NCI-H2227 (cell line): Measurements from ENCODE around the gene ITLN2.
"Not testable (repeated sequence)": the region's sequence is repeated elsewhere in the genome, so short reads cannot be mapped to it uniquely, and the experiment has no call there.

Source experiments
- DNase-seq: peaks from one replicate; lab custom pipeline; 2025; ENCODE audit not compliant: unreplicated experiment; lab: John Stamatoyannopoulos, UW

The ITLN2 gene

GRCh38 chr1:160954158-160955104 is at the start of gene ITLN2:
Gene ITLN2 (minus strand): TSS chr1:160954809. CDS start chr1:160954741, 68 bp downstream.
- peak; percentile 36 for DNase-seq

GRCh38 chr1:161001525-161001924 is 46.9 kb upstream of the ITLN2 start:
- DNase-seq: peak; percentile 94

GRCh38 chr1:161000736-161001480 is 46.3 kb upstream of the ITLN2 start:
- DNase-seq: no peak

GRCh38 chr1:160999376-160999775 is 44.8 kb upstream of the ITLN2 start:
- DNase-seq: no peak

DNA sequence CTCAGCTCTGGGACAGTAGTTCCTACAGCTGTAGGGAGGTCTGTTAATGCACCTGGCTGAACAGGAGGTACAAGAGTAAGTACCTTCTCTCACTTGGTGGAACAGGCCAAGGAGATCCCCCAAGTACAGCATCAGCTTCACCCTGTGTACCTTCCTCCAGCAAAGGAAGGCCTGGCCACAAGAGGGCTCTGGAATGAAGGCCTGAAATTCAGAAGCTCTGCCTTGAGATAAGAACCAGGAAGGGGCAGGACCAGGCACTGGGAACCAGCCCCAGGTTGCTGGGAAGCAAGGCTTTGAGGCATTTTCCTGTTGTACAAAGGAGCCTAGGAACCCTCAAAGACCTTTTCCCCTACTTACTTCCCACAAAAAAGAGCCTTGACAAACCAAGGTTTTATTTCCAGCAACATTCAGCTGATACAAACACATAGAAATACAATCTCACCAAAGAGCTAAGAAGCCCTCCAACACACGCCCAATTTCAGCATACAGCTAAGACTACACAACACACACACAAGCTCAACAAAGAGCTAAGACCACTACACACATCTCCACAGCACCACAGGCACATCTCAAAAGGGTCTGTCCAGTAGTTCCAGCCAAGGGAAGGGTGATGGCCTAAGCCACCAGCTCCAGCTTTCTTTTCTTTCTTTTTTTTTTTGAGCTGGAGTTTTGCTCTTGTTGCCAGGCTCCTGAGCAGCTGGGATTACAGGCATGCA is 42.9 kb upstream of the ITLN2 start:
- peak; percentile 69 for DNase-seq

DNA sequence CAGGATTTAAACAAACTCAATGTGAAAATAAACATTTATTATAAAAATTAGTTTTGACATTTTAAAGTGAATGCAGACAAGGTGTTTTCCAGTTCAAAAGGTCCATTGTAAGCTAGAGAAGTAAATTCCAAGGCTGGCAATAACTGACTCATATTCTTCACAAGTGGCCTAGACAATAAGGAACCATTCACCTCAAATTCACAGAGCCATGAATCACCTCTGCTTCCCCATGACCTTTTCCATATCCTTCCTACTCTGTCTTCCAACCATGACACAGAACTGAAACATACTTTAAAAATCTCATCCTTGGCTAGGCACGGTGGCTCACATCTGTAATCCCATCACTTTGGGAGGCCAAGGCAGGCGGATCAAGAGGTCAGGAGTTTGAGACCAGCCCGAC is 41.6 kb upstream of the ITLN2 start:
- no peak for DNase-seq

DNA sequence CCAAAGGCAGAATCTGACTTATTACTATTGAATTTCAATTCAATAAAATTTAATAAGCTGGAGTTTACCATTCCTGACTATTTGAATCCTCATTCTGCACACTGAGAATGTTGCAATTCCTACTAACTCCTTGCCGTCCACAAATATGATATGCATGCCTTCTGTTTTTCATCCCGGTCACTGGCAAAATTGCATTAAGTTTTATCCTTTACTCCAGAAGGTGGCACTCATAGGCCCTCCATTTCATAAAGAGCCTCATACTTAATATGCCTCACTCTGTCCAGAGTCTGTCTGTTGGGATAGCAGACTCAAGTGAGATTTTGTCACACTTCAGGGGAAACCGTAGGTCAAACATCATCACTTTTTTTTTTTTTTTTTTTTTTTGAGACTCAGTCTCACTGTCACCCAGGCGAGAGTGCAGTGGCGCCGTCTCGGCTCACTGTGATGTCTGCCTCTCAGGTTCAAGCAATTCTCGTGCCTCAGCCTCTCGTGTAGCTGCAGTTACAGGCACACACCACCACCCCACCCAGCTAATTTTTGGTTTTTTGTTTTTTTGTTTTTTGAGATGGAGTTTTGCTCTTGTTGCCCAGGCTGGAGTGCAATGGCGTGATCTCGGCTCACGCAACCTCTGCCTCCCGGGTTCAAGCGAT is 39.1 kb upstream of the ITLN2 start:
- DNase-seq: peak; percentile 8

GRCh38 chr1:160992036-160992435 is 37.4 kb upstream of the ITLN2 start:
- DNase-seq: not testable (repeated sequence)

DNA sequence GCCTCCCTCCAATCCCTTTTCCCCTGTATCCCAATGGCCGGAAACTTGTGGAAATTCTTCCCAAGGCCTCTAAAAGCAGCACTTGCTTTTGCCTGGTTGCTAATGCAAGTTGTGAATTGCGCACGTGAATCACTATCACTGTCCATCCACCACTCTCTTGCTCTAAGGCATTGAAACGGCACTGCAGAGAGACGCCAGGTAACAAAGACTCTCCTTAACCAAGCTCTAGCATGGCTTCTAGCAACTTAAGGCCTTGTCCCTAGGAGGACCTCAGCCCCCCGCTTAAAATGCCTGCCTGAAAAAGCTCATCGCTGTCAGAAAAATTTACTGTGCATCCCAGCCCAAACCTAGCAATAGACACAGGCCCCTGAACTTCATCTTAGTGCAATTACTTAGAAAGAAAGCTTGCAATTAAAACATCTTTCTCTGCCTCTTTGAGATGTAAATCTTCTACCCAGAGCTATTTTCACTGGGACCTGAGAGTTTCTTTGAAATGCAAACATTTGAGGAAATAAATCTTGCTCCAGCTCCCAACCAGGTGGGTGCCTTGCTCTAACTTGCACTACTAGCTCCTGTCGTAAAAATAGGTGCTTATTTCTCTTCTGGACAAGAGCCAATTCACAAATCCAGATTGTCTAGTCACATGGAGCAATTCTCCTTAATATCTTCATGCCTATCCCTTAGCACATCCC is 32.9 kb upstream of the ITLN2 start:
- no peak for DNase-seq

- no peak for DNase-seq
Observed at GRCh38 chr1:160985723-160986122, 31.1 kb upstream of the ITLN2 start.

GRCh38 chr1:160981584-160982411 is 27.2 kb upstream of the ITLN2 start:
- DNase-seq: no peak

- no peak for DNase-seq
Observed at GRCh38 chr1:160979286-160979685, 24.7 kb upstream of the ITLN2 start.

- peak; percentile 14 for DNase-seq
Observed at GRCh38 chr1:160978510-160978927, 23.9 kb upstream of the ITLN2 start.

DNA sequence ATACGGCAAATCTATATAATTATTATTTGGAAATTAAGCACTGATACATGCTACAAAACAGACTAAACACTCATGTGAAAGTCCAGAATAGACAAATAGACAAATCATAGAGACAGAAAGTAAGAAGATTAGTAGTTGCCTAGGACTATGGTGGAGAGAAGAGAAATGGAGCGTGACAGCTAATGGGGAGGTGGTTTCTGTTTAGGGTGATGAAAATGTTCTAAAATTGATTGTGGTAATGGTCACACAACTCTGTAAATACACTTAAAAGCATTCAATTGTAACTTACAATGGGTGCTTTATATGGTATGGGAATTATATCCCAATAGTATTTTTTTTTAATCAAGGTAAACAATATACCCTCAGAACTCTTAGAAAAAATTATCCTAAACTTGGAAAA is 20.4 kb upstream of the ITLN2 start:
- DNase-seq: no peak

DNA sequence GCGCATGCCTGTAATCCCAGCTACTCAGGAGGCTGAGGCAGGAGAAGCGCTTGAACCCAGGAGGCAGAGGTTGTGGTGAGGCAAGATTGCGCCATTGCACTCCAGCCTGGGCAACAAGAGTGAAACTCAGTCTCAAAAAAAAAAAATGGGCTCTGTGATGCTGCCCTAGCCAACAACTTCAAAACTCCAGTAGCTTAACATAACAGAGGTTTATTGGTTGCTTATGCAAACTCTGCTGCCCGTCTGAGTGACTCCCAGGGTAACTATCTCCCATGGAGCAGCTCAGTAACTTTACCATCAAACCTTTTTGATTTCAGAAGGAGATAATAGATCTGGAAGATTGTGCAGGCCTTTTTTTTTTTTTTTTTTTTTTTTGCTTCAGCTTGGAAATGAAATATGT is 18.9 kb upstream of the ITLN2 start:
- DNase-seq: no peak

- DNase-seq: no peak
Observed at GRCh38 chr1:160972939-160973338, 18.3 kb upstream of the ITLN2 start.

GRCh38 chr1:160971618-160972056 is 17.0 kb upstream of the ITLN2 start:
- no peak for DNase-seq

DNA sequence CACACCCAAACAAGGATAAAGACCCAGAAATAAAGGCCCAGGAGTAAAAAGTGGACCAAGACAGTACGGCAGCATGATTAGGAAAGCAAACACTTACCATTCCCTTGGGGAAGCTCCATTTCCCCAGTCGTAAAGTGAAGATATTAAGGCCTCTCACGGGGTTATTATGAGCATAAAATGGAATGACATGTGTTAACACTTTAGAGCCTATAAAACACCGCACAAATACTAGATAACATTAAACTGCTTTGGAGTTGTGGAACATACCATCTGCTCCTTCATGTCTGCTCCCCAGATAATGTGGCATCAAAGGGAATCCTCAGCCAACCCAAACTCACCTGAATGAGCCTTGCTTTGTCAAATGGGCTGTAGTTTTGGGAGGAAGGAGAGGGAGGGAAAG is 8.9 kb upstream of the ITLN2 start:
- DNase-seq: no peak

DNA sequence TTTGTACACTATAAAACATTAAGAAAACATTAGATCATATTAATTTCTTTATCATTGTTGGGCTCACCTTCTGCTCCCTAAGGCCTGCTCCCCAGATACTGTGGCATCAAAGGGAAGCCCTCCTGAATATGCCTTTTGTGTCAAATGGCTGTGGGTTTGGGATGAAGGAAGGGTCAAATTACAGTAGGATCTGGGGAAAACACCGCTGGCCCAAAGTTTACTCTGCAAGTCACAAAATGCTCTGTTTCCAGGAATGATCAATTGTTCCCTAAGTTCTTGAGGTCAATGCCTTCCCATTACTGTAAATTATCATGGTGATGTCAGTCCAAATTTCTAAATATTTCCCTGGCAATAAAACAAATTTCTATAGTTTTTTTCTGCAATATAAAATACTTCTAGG is 6.8 kb upstream of the ITLN2 start:
- no peak for DNase-seq
